Measurements from ENCODE around the gene TTC21A. TPM values are rescaled to one million over a fixed set of nuclear protein-coding genes. Genes with fewer than 3 reads are reported as not detected.

Gene TTC21A
- total RNA-seq, 3 donors from 2014 or later: 5.9 to 16.1 (median 13.1) TPM

DNA sequence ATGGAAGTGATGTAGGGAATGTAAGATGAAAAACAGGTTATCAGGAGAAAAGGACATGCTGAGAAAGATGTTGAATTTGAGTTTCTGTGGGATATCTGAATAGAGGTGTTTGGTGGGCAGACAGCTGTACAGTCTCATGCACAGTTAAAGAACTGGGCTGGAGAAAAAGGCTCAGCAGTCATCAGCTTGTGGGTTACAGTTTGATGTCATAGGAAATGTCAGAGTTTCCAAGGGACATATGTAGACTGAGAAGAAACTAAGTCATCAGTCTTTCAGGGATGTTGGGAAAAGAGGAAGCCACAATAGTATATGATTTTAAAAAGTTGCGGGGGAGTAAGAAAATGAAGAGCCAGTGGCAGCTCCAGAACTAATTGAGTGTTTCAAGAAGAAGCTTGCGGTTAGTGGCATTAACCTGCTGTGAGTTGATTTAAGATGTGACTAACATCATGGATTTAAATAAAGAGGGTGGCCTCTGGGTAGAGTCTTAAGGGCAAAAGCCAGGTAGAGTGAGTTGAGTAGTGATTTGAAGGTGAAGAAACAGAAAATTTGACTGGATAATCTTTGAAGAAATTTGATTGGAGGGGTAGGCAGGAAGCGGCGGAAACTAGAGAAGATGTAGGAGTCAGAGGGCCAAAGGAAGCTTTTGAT lies 24.7 kb upstream of the TTC21A start:
- Histone ChIP-seq H3K36me3 (no peaks in the 10 kb centered on the region), H3K27ac (no peak overlapping the region)
- TF ChIP-seq POLR2AphosphoS5 (IDR thresholded peaks at IDR 0.05): no peak
- TF ChIP-seq, protein P1, sequence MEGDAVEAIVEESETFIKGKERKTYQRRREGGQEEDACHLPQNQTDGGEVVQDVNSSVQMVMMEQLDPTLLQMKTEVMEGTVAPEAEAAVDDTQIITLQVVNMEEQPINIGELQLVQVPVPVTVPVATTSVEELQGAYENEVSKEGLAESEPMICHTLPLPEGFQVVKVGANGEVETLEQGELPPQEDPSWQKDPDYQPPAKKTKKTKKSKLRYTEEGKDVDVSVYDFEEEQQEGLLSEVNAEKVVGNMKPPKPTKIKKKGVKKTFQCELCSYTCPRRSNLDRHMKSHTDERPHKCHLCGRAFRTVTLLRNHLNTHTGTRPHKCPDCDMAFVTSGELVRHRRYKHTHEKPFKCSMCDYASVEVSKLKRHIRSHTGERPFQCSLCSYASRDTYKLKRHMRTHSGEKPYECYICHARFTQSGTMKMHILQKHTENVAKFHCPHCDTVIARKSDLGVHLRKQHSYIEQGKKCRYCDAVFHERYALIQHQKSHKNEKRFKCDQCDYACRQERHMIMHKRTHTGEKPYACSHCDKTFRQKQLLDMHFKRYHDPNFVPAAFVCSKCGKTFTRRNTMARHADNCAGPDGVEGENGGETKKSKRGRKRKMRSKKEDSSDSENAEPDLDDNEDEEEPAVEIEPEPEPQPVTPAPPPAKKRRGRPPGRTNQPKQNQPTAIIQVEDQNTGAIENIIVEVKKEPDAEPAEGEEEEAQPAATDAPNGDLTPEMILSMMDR (IDR thresholded peaks at IDR 0.05): no peak
- TF ChIP-seq POLR2A (IDR thresholded peaks at IDR 0.05): no peak

DNA sequence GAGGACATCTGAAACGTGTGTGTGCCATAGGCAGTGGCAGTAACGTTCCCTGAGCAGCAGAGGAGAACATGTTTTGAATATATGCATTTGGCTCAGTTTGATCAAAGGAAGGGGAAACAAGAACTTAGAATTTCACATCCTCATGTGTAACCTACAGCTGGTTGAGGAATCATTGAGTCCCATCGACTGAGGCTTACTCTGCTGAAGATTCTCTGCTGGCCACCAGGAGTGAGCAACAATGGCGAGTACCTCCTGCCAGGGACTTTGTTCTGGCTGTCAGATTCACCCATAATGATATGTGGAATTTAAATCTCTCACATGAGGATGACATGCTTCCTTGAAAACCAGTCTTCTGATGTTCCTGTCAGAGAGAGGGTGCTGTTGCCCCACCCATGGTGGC lies 21.3 kb upstream of the TTC21A start:
- no peak overlapping the region for H3K4me3 ChIP-seq
- no peaks in the 10 kb centered on the region for H3K4me1 ChIP-seq
- H3K9me3 ChIP-seq: no peaks in the 10 kb centered on the region
- DNase-seq (ENCODE audit: low spot score in 2 of 2): no peak
- no peaks in the 10 kb centered on the region for H3K36me3 ChIP-seq
- no peak overlapping the region for H3K27ac ChIP-seq
- intact Hi-C loops (cut with DNase I; ENCODE audit: low total_unique reads): no loop called here
- no peaks in the 10 kb centered on the region for H3K27me3 ChIP-seq
- TF ChIP-seq, protein P1 (IDR thresholded peaks at IDR 0.05): no peak
- TF ChIP-seq POLR2A (IDR thresholded peaks at IDR 0.05) (no peak), POLR2AphosphoS5 (IDR thresholded peaks at IDR 0.05) (no peak)

More for the DNA sequence above, 24.7 kb upstream of the TTC21A start:
- no peak overlapping the region for H3K4me3 ChIP-seq
- no peaks in the 10 kb centered on the region for H3K4me1 ChIP-seq
- DNase-seq (ENCODE audit: low spot score in 2 of 2): no peak
- H3K9me3 ChIP-seq: no peaks in the 10 kb centered on the region
- intact Hi-C loops (cut with DNase I; ENCODE audit: low total_unique reads): no loop called here
- H3K27me3 ChIP-seq: no peaks in the 10 kb centered on the region

DNA sequence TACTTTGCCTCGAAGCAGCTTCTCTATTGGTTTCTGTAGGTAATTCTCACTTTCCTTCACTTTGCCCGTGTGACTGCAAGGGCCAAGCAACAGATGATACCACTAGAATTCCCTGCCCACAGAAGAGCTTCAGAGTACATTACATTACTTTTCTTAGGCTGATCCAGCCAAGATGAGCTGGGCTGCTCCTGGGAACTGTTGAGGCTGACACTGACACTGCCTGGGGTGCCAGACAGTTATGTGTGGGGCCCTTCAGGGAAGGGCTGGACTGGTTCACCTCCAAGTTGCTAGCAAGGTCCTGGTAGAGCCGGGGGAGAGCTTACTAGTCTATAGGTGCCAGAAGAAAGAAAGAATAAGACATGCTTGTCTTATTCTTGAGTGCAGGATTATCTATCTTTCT lies 19.0 kb upstream of the TTC21A start:
- no peak for TF ChIP-seq POLR2AphosphoS5 (IDR thresholded peaks at IDR 0.05)
- Histone ChIP-seq H3K9me3 (no peaks in the 10 kb centered on the region), H3K36me3 (peaks cover 5% of the 10 kb centered on the region), H3K27ac (no peak overlapping the region), H3K27me3 (no peaks in the 10 kb centered on the region), H3K4me3 (no peak overlapping the region), H3K4me1 (no peaks in the 10 kb centered on the region)
- intact Hi-C loops (cut with DNase I; ENCODE audit: low total_unique reads): no loop called here
- no peak for DNase-seq (ENCODE audit: low spot score in 2 of 2)

DNA sequence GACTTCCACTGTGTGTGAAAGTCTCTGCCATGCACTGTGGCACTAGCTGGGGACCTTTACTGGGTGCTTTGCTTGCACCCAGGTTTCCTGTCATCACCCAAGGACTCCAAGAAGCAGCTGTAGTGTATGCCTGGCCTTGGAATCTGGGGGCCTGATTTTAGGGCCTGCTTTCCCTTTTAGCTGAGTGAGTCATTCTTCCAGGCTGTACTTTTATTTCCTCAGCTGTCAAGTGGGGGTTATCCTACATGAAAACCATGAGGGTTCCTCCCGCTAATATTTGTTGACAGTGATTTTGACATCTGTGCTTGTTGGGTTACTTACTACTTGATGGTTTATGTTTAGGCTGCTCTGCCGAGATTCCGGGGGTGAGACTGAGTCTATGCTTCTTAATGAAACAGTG lies 18.6 kb upstream of the TTC21A start:
- no peak for DNase-seq (ENCODE audit: low spot score in 2 of 2)
- Histone ChIP-seq H3K27ac (no peak overlapping the region), H3K27me3 (no peaks in the 10 kb centered on the region), H3K4me3 (no peak overlapping the region), H3K36me3 (peaks cover 5% of the 10 kb centered on the region), H3K4me1 (no peaks in the 10 kb centered on the region), H3K9me3 (no peaks in the 10 kb centered on the region)
- TF ChIP-seq POLR2A (IDR thresholded peaks at IDR 0.05) (no peak), POLR2AphosphoS5 (IDR thresholded peaks at IDR 0.05) (no peak)
- TF ChIP-seq, protein P1 (IDR thresholded peaks at IDR 0.05): no peak
- intact Hi-C loops (cut with DNase I; ENCODE audit: low total_unique reads): no loop called here

DNA sequence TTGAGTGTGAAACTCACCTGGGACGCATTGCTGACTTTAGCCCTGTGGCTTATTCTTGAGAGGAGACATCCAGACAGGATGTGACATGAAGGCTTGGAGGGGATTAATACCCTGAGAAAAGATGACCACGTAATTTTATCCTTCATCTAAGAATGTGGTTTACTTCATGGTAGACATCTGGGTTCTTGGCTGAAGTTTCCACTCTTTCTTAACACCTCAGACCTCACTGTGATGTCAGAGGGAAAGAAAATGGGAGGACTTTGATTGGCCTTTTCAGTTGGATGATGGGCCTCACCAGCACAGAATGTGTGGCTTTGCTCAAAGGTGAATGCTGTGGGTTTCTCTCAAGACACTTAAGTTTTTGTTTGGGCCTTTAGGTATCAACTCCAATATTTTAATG lies 16.6 kb upstream of the TTC21A start:
- H3K4me3 ChIP-seq: no peak overlapping the region
- H3K27me3 ChIP-seq: no peaks in the 10 kb centered on the region
- H3K9me3 ChIP-seq: no peaks in the 10 kb centered on the region
- no peaks in the 10 kb centered on the region for H3K4me1 ChIP-seq
- DNase-seq (ENCODE audit: low spot score in 2 of 2): no peak
- H3K27ac ChIP-seq: no peak overlapping the region
- intact Hi-C loops (cut with DNase I; ENCODE audit: low total_unique reads): no loop called here
- no peak for TF ChIP-seq POLR2AphosphoS5 (IDR thresholded peaks at IDR 0.05)
- no peak for TF ChIP-seq POLR2A (IDR thresholded peaks at IDR 0.05)
- H3K36me3 ChIP-seq: peaks cover 5% of the 10 kb centered on the region

DNA sequence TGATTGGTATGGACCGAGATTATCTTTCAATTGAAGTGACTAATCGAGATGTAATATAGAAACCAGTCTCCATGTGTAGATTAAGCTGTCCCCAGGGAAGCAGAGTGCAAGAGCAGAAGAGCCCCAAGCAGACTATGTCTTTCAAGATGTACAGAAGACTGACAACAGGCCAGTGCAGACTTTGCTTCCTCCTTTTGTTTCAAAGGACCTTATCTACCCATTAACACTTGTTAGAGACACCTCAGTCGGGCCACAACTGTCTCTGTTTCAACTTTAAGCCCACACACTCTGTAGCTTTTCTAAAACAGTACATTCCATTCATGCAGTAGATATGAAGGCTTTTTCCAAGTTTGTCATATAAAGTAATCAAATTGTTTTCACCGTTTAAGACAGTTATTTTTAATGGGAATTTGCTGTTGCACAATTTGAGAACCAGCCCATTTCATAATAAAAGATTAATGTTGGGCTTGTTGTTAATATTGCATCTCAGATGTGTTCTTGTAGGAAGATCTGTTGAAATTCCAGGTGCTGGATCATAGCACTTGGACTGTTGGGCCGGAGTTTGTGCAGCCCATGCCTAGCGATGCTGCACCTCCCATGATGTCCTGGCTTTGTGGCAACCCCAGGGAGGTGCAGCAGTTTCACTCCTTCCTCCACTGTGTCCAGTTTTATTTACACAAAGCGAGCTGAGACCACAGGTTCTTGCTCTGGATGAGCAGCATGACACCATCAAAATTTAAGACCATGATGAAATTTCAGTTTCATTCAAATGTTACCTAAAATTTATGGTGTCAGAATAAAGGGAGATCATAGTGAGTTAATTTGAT lies 12.4 kb upstream of the TTC21A start:
- Histone ChIP-seq H3K36me3 (peaks cover 17% of the 10 kb centered on the region), H3K4me3 (no peak overlapping the region), H3K27me3 (no peaks in the 10 kb centered on the region), H3K27ac (peak overlapping the region; percentile 65 to 89), H3K4me1 (no peaks in the 10 kb centered on the region), H3K9me3 (no peaks in the 10 kb centered on the region)
- intact Hi-C loops (cut with DNase I; ENCODE audit: low total_unique reads): no loop called here
- DNase-seq (ENCODE audit: low spot score in 2 of 2): no peak
- no peak for TF ChIP-seq POLR2A (IDR thresholded peaks at IDR 0.05)
- no peak for TF ChIP-seq POLR2AphosphoS5 (IDR thresholded peaks at IDR 0.05)
- TF ChIP-seq, protein P1 (IDR thresholded peaks at IDR 0.05): no peak

Data from breast epithelium (tissue), 4 donors.